GM12801 (cell line): ENCODE measurements around the gene HAL.

ENCODE experiments used
- CTCF ChIP-seq: IDR thresholded peaks from one replicate; pipeline ENCODE4 v1.5.1; 2011; ENCODE audit warnings: control low read depth; ENCODE audit not compliant: insufficient read length; ENCODE audit errors: extremely low read depth

HAL gene

GRCh38 chr12:95996034-95996658, at the start of gene HAL:
TSS of gene HAL (minus strand) at chr12:95996344. CDS start at chr12:95995910, 434 bp downstream.
- TF ChIP-seq CTCF, result no peak

- TF ChIP-seq CTCF, result no peak
Measured at GRCh38 chr12:96045566-96045965, 49.4 kb upstream of the HAL start.

GRCh38 chr12:96044943-96045290, 48.8 kb upstream of the HAL start:
- TF ChIP-seq CTCF, result no peak

GRCh38 chr12:96044017-96044942, 48.1 kb upstream of the HAL start:
- no peak for TF ChIP-seq CTCF

- TF ChIP-seq CTCF, result no peak
Measured at GRCh38 chr12:96041181-96041580, 45.0 kb upstream of the HAL start.

GRCh38 chr12:96040305-96041133, 44.4 kb upstream of the HAL start:
- TF ChIP-seq CTCF, result no peak

GRCh38 chr12:96039516-96039915, 43.4 kb upstream of the HAL start:
- no peak for TF ChIP-seq CTCF
